Testis (tissue), 2 donors: Measurements from ENCODE around the gene RIMBP2.

Experiments used
- CTCF ChIP-seq, 3 experiments: fragments of 450-650 bp in 2 of 3; fragments of 200-600 bp in 1 of 3; sonication (generic) in 1 of 3; IDR thresholded peaks; one replicate each; pipeline ENCODE4 v1.5.1; 2016 to 2019; ENCODE audit warnings: antibody characterized with exemption in 3 of 3, mild to moderate bottlenecking in 2 of 3, moderate library complexity in 1 of 3
- POLR2A ChIP-seq: fragments of 450-650 bp; IDR thresholded peaks from one replicate; pipeline ENCODE4 v1.6.1; 2017; ENCODE audit warnings: antibody characterized with exemption, mild to moderate bottlenecking, moderate library complexity

GRCh38 chr12:130673036-130673705 lies 42.9 kb downstream of the RIMBP2 start:
- TF ChIP-seq POLR2A (no peak), CTCF (IDR thresholded peaks at IDR 0.05) (no peak)
